Measurements from ENCODE around the gene MTNR1A.

GRCh38 chr4:186566068-186566467 lies 10.7 kb upstream of the MTNR1A start:
- no peak for TF ChIP-seq HOXA7 (CRISPR knock-in tag; IDR thresholded peaks at IDR 0.05)
- no peak for TF ChIP-seq RNF2 (IDR thresholded peaks at IDR 0.05; ENCODE audit: borderline replicate concordance, low read depth)
- no peak for TF ChIP-seq ZSCAN20 (CRISPR knock-in tag; IDR thresholded peaks at IDR 0.05)
- TF ChIP-seq RAD21 (conservative IDR thresholded peaks at IDR 0.05 in 1 of 2, IDR thresholded peaks at IDR 0.05 in 1 of 2), result no peak
- TF ChIP-seq, protein P1, sequence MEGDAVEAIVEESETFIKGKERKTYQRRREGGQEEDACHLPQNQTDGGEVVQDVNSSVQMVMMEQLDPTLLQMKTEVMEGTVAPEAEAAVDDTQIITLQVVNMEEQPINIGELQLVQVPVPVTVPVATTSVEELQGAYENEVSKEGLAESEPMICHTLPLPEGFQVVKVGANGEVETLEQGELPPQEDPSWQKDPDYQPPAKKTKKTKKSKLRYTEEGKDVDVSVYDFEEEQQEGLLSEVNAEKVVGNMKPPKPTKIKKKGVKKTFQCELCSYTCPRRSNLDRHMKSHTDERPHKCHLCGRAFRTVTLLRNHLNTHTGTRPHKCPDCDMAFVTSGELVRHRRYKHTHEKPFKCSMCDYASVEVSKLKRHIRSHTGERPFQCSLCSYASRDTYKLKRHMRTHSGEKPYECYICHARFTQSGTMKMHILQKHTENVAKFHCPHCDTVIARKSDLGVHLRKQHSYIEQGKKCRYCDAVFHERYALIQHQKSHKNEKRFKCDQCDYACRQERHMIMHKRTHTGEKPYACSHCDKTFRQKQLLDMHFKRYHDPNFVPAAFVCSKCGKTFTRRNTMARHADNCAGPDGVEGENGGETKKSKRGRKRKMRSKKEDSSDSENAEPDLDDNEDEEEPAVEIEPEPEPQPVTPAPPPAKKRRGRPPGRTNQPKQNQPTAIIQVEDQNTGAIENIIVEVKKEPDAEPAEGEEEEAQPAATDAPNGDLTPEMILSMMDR (IDR thresholded peaks at IDR 0.05), result no peak
- TF ChIP-seq NFE2L2 (conservative IDR thresholded peaks at IDR 0.05; ENCODE audit: low read length), result no peak
- TF ChIP-seq KDM5A (IDR thresholded peaks at IDR 0.05), result no peak

All from A549 (cell line).